AG04449 (cell line): Measurements from ENCODE around the gene MORN5.

Source experiments
- CTCF ChIA-PET: fragments of 350-600 bp; formaldehyde crosslinking; extraction: SDS; loops from one replicate; lab custom pipeline; 2021; ENCODE audit warnings: antibody characterized with exemption; lab: Yijun Ruan, JAX
- POLR2A ChIA-PET: fragments of 400-600, 350-600 bp; formaldehyde crosslinking; extraction: SDS; loops from one replicate; lab custom pipeline; 2020; ENCODE audit warnings: antibody characterized with exemption, inconsistent platforms; lab: Yijun Ruan, JAX
- DNase-seq: peaks from one replicate; pipeline ENCODE4 v3.0.0-alpha.2; 2010; ENCODE audit warnings: low read depth, low spot score
- H3K4me3 ChIP-seq: 2 replicates; pipeline ENCODE4 v1.5.1; 2011; ENCODE audit warnings: low read depth, mild to moderate bottlenecking, control low read depth, low read length
- CTCF ChIP-seq: IDR thresholded peaks from one replicate; pipeline ENCODE4 v1.5.1; 2011; ENCODE audit warnings: mild to moderate bottlenecking, moderate library complexity, low read length, control low read depth, inconsistent platforms; ENCODE audit not compliant: insufficient read depth; ENCODE audit errors: missing control alignments

Gene MORN5

GRCh38 chr9:122192261-122192875 lies 32.7 kb downstream of the MORN5 start:
- no peak for DNase-seq
- ChIA-PET POLR2A (no interaction called here), CTCF (interaction anchor here (0.8 kb wide), 2 partner anchors 12 to 69 kb away, joined by 3 read pairs; no protein-coding TSS in a partner anchor)
- no peak for TF ChIP-seq CTCF
- no peak overlapping the region for H3K4me3 ChIP-seq

GRCh38 chr9:122192914-122193525 lies 33.3 kb downstream of the MORN5 start:
- POLR2A ChIA-PET: no interaction called here
- H3K4me3 ChIP-seq: no peak overlapping the region
- TF ChIP-seq CTCF: no peak
- CTCF ChIA-PET: interaction anchor here (0.8 kb wide), 2 partner anchors 11 to 69 kb away, joined by 3 read pairs; no protein-coding TSS in a partner anchor
- DNase-seq: no peak

- TF ChIP-seq CTCF: no peak
- ChIA-PET POLR2A (no interaction called here), CTCF (no interaction called here)
- H3K4me3 ChIP-seq: no peak overlapping the region
- no peak for DNase-seq
Measured at GRCh38 chr9:122193651-122194050, 33.9 kb downstream of the MORN5 start.

GRCh38 chr9:122195875-122196274 lies 36.2 kb downstream of the MORN5 start:
- POLR2A ChIA-PET: no interaction called here
- no peak overlapping the region for H3K4me3 ChIP-seq
- no peak for TF ChIP-seq CTCF
- no peak for DNase-seq
- CTCF ChIA-PET: no interaction called here

- ChIA-PET POLR2A (no interaction called here), CTCF (no interaction called here)
- DNase-seq: no peak
Measured at GRCh38 chr9:122197426-122197825, 37.7 kb downstream of the MORN5 start.

More at GRCh38 chr9:122197426-122197825, 37.7 kb downstream of the MORN5 start:
- no peak for TF ChIP-seq CTCF
- no peak overlapping the region for H3K4me3 ChIP-seq
